Measurements from ENCODE around the gene UBE2M.

Gene UBE2M

DNA sequence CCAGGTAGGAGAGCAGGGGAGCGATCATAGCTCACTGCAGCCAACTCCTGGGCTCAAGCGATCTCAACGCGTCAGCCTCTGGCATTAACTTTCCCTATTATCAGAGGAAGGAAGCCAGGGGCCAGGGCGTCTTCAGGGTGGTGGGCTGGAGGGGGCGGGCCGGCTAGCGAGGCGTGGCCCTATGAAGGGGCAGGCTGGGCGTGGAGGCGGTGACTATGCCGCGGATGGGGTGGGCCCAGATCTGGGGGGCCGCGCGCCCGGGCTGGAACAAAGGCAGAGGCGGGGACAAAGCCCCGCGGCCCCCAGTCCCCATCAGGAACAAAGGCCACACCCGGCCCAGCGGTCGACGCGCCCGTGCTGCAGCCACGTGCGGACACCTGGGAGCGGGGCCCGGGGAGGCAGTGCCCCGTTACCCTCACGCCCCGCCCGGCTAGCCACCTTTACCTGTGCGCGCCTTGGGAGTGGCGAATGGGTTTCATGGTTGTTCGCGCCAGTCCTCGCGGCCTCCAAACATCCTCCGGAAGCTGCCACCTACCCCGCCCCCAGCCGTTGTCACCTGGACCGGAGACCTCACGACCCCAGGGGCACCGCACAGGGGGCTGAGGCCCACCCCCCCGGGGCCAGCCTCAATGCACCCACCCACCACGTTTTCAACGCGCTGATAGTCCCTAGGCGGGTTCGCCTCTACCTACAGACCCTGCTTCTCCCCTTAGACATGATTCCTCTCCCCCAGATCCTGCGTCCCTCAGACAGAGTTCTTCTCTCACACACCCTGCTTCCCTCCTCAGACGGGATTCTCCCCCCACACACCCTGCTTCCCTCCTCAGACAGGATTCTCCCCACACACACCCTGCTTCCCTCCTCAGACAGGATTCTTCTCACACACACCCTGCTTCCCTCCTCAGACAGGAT, 19.9 kb downstream of the UBE2M start:
- Histone ChIP-seq H3K36me3 (ENCODE audit: control insufficient read depth in 4 of 4, insufficient read depth in 4 of 4, low read length in 3 of 4) (no peaks in the 10 kb centered on the region), H3K4me1 (ENCODE audit: control extremely low read depth in 1 of 4, control insufficient read depth in 4 of 4, insufficient read depth in 4 of 4, low read length in 3 of 4) (peaks cover 0 to 20% (median 19%) of the 10 kb centered on the region in 4 experiments), H3K27me3 (replicated peaks in 2 of 5; ENCODE audit: control insufficient read depth in 4 of 5, insufficient read depth in 5 of 5, low read length in 4 of 5) (no peaks in the 10 kb centered on the region), H3K27ac (ENCODE audit: insufficient read depth in 1 of 2, low read depth in 1 of 2, low read length in 2 of 2, poor library complexity in 1 of 2, severe bottlenecking in 2 of 2) (peak overlapping the region in 1 of 2 experiments; percentile 75), H3K9me3 (ENCODE audit: control extremely low read depth in 1 of 5, control insufficient read depth in 4 of 5, insufficient read depth in 2 of 5, low read depth in 1 of 5, low read length in 4 of 5) (no peaks in the 10 kb centered on the region), H3K4me3 (ENCODE audit: control insufficient read depth in 1 of 7, extremely low read depth in 1 of 7, insufficient read depth in 4 of 7, low read depth in 2 of 7, low read length in 6 of 7) (peak overlapping the region; percentile 37 to 77 (median 61))
- CTCF ChIA-PET: interaction anchor here (0.7 to 1.4 kb wide), 4 partner anchors 16 to 42 kb away, joined by 3 read pairs; partner anchors contain the start of gene ZBTB45
- DNase-seq: peak; percentile 78 to 92 (median 88)
- WGBS (ENCODE audit: insufficient coverage): under 1% methylated on average over 39 of the region's 55 CpGs
- POLR2A ChIA-PET: interaction anchor here (0.7 to 1.9 kb wide), 3 partner anchors 15 to 18 kb away, joined by 3 to 6 read pairs (median 4); partner anchors contain the start of genes CHMP2A and ZBTB45

GRCh38 chr19:58536852-58537798, 21.3 kb downstream of the UBE2M start:
- 96% methylated on average over 6 of the region's 8 CpGs for WGBS (ENCODE audit: insufficient coverage)
- POLR2A ChIA-PET: interaction anchor here (0.7 to 1.9 kb wide), 3 partner anchors 17 to 35 kb away, joined by 3 to 6 read pairs (median 4); partner anchors contain the start of genes CHMP2A and ZBTB45
- CTCF ChIA-PET: interaction anchor here (0.7 to 5.4 kb wide), 5 partner anchors 14 to 43 kb away, joined by 3 to 41 read pairs (median 3); partner anchors contain the start of gene ZBTB45

GRCh38 chr19:58535857-58536256, 22.6 kb downstream of the UBE2M start:
- H3K27ac ChIP-seq (ENCODE audit: insufficient read depth in 1 of 2, low read depth in 1 of 2, low read length in 2 of 2, poor library complexity in 1 of 2, severe bottlenecking in 2 of 2): no peak overlapping the region
- ChIA-PET CTCF (interaction anchor here (1.0 to 5.4 kb wide), 2 partner anchors 15 to 42 kb away, joined by 3 to 41 read pairs; partner anchors contain the start of gene ZBTB45), POLR2A (no interaction called here)
- H3K36me3 ChIP-seq (ENCODE audit: control insufficient read depth in 4 of 4, insufficient read depth in 4 of 4, low read length in 3 of 4): no peaks in the 10 kb centered on the region
- WGBS (ENCODE audit: insufficient coverage): no CpG with 5 or more reads among the region's 3 CpGs
- no peak overlapping the region for H3K4me3 ChIP-seq (ENCODE audit: control insufficient read depth in 1 of 7, extremely low read depth in 1 of 7, insufficient read depth in 4 of 7, low read depth in 2 of 7, low read length in 6 of 7)
- DNase-seq: no peak
- peaks cover 0 to 19% (median 16%) of the 10 kb centered on the region in 4 experiments for H3K4me1 ChIP-seq (ENCODE audit: control extremely low read depth in 1 of 4, control insufficient read depth in 4 of 4, insufficient read depth in 4 of 4, low read length in 3 of 4)
- peaks cover 0 to 1% (median 0%) of the 10 kb centered on the region in 5 experiments for H3K27me3 ChIP-seq (replicated peaks in 2 of 5; ENCODE audit: control insufficient read depth in 4 of 5, insufficient read depth in 5 of 5, low read length in 4 of 5)
- H3K9me3 ChIP-seq (ENCODE audit: control extremely low read depth in 1 of 5, control insufficient read depth in 4 of 5, insufficient read depth in 2 of 5, low read depth in 1 of 5, low read length in 4 of 5): no peaks in the 10 kb centered on the region

More at GRCh38 chr19:58536852-58537798, 21.3 kb downstream of the UBE2M start:
- Histone ChIP-seq H3K4me1 (ENCODE audit: control extremely low read depth in 1 of 4, control insufficient read depth in 4 of 4, insufficient read depth in 4 of 4, low read length in 3 of 4) (peaks cover 0 to 19% (median 16%) of the 10 kb centered on the region in 4 experiments), H3K36me3 (ENCODE audit: control insufficient read depth in 4 of 4, insufficient read depth in 4 of 4, low read length in 3 of 4) (no peaks in the 10 kb centered on the region), H3K9me3 (ENCODE audit: control extremely low read depth in 1 of 5, control insufficient read depth in 4 of 5, insufficient read depth in 2 of 5, low read depth in 1 of 5, low read length in 4 of 5) (no peaks in the 10 kb centered on the region), H3K4me3 (ENCODE audit: control insufficient read depth in 1 of 7, extremely low read depth in 1 of 7, insufficient read depth in 4 of 7, low read depth in 2 of 7, low read length in 6 of 7) (peak overlapping the region in 1 of 7 experiments; percentile 77), H3K27ac (ENCODE audit: insufficient read depth in 1 of 2, low read depth in 1 of 2, low read length in 2 of 2, poor library complexity in 1 of 2, severe bottlenecking in 2 of 2) (no peak overlapping the region), H3K27me3 (replicated peaks in 2 of 5; ENCODE audit: control insufficient read depth in 4 of 5, insufficient read depth in 5 of 5, low read length in 4 of 5) (no peaks in the 10 kb centered on the region)
- DNase-seq: no peak

DNA sequence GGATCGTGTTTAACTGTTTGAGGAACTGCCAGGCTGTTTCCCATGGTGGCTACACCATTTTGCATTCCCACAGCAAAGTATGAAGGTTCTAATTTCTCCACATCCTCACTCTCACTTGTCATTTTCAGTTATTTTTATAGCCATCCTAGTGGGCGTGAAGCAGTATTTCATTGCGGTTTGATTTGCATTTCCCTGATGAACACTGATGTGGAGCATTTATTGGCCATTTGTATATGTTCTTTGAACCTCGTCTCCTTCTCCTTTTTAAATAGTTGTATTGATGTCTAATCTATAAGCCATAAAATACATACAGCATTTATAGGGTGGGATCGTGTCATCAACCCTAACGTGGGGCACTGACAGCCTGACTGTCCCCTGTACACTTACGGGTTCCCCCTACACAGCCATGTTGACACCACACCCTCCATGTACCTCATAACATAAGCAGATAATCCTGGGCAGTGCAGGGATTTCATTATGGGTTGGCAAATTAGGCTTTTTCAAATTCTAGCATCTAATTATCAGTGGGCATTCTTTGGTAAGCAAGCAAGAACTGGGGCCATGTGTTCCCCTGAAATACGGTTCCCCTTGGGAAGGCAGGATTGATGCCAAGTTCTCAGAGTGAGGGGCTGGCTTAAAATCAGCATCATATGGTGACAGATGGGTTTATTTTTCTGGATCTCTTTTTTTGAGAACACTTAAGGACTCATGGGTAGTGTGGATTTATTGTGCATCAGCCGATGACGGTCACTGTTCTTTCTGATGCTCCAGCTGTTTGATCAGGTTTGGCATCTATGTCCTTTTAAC, 27.2 kb downstream of the UBE2M start:
- H3K27ac ChIP-seq (ENCODE audit: insufficient read depth in 1 of 2, low read depth in 1 of 2, low read length in 2 of 2, poor library complexity in 1 of 2, severe bottlenecking in 2 of 2): no peak overlapping the region
- H3K36me3 ChIP-seq (ENCODE audit: control insufficient read depth in 4 of 4, insufficient read depth in 4 of 4, low read length in 3 of 4): no peaks in the 10 kb centered on the region
- POLR2A ChIA-PET: interaction anchor here (1.3 kb wide), 1 partner anchor 11 kb away, joined by 4 read pairs; the partner anchor contains the start of gene ZBTB45
- CTCF ChIA-PET: interaction anchor here (5.4 kb wide), 1 partner anchor 10 kb away, joined by 41 read pairs; the partner anchor contains the start of gene ZBTB45
- WGBS (ENCODE audit: insufficient coverage): 87% methylated on average over 3 of the region's 10 CpGs
- no peaks in the 10 kb centered on the region for H3K4me1 ChIP-seq (ENCODE audit: control extremely low read depth in 1 of 4, control insufficient read depth in 4 of 4, insufficient read depth in 4 of 4, low read length in 3 of 4)
- H3K4me3 ChIP-seq (ENCODE audit: control insufficient read depth in 1 of 7, extremely low read depth in 1 of 7, insufficient read depth in 4 of 7, low read depth in 2 of 7, low read length in 6 of 7): no peak overlapping the region
- peaks cover 0 to 2% (median 0%) of the 10 kb centered on the region in 5 experiments for H3K27me3 ChIP-seq (replicated peaks in 2 of 5; ENCODE audit: control insufficient read depth in 4 of 5, insufficient read depth in 5 of 5, low read length in 4 of 5)
- no peak for DNase-seq
- H3K9me3 ChIP-seq (ENCODE audit: control extremely low read depth in 1 of 5, control insufficient read depth in 4 of 5, insufficient read depth in 2 of 5, low read depth in 1 of 5, low read length in 4 of 5): no peaks in the 10 kb centered on the region

DNA sequence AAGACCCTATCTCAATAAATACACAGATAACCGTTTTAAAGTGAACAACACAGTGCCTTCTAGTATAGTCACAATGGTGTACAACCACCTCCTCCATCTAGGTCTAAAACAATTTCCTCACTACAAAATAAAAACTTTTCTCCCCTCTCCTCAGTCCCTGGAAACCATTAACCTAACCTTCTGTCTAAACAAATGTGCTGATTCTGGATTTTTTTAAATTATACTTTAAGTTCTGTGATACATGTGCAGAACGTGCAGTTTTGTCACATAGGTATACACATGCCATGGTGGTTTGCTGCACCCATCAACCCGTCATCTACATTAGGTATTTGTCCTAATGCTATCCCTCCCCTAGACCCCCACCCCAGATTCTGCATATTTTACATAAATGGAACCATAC, 29.0 kb downstream of the UBE2M start:
- DNase-seq: no peak
- WGBS (ENCODE audit: insufficient coverage): 93% methylated on average over 3 of the region's 3 CpGs
- H3K4me1 ChIP-seq (ENCODE audit: control extremely low read depth in 1 of 4, control insufficient read depth in 4 of 4, insufficient read depth in 4 of 4, low read length in 3 of 4): no peaks in the 10 kb centered on the region
- H3K36me3 ChIP-seq (ENCODE audit: control insufficient read depth in 4 of 4, insufficient read depth in 4 of 4, low read length in 3 of 4): no peaks in the 10 kb centered on the region
- no peaks in the 10 kb centered on the region for H3K9me3 ChIP-seq (ENCODE audit: control extremely low read depth in 1 of 5, control insufficient read depth in 4 of 5, insufficient read depth in 2 of 5, low read depth in 1 of 5, low read length in 4 of 5)
- CTCF ChIA-PET: interaction anchor here (1.3 kb wide), 1 partner anchor 9 kb away, joined by 4 read pairs; the partner anchor contains the start of gene ZBTB45
- no peak overlapping the region for H3K27ac ChIP-seq (ENCODE audit: insufficient read depth in 1 of 2, low read depth in 1 of 2, low read length in 2 of 2, poor library complexity in 1 of 2, severe bottlenecking in 2 of 2)
- H3K4me3 ChIP-seq (ENCODE audit: control insufficient read depth in 1 of 7, extremely low read depth in 1 of 7, insufficient read depth in 4 of 7, low read depth in 2 of 7, low read length in 6 of 7): no peak overlapping the region
- POLR2A ChIA-PET: no interaction called here
- H3K27me3 ChIP-seq (replicated peaks in 2 of 5; ENCODE audit: control insufficient read depth in 4 of 5, insufficient read depth in 5 of 5, low read length in 4 of 5): peaks cover 0 to 2% (median 0%) of the 10 kb centered on the region in 5 experiments

GRCh38 chr19:58522709-58523108, 35.7 kb downstream of the UBE2M start:
- Histone ChIP-seq H3K27ac (ENCODE audit: insufficient read depth in 1 of 2, low read depth in 1 of 2, low read length in 2 of 2, poor library complexity in 1 of 2, severe bottlenecking in 2 of 2) (no peak overlapping the region), H3K4me1 (ENCODE audit: control extremely low read depth in 1 of 4, control insufficient read depth in 4 of 4, insufficient read depth in 4 of 4, low read length in 3 of 4) (peaks cover 0 to 26% (median 23%) of the 10 kb centered on the region in 4 experiments), H3K4me3 (ENCODE audit: control insufficient read depth in 1 of 7, extremely low read depth in 1 of 7, insufficient read depth in 4 of 7, low read depth in 2 of 7, low read length in 6 of 7) (no peak overlapping the region), H3K36me3 (ENCODE audit: control insufficient read depth in 4 of 4, insufficient read depth in 4 of 4, low read length in 3 of 4) (peaks cover 0 to under 1% (median 0%) of the 10 kb centered on the region in 4 experiments), H3K9me3 (ENCODE audit: control extremely low read depth in 1 of 5, control insufficient read depth in 4 of 5, insufficient read depth in 2 of 5, low read depth in 1 of 5, low read length in 4 of 5) (no peaks in the 10 kb centered on the region), H3K27me3 (replicated peaks in 2 of 5; ENCODE audit: control insufficient read depth in 4 of 5, insufficient read depth in 5 of 5, low read length in 4 of 5) (no peaks in the 10 kb centered on the region)
- ChIA-PET CTCF (interaction anchor here (0.8 to 8.8 kb wide), 5 partner anchors 11 to 55 kb away, joined by 3 to 139 read pairs (median 41); partner anchors contain the start of genes CHMP2A and UBE2M), POLR2A (interaction anchor here (1.0 kb wide), 1 partner anchor 16 kb away, joined by 3 read pairs; no protein-coding TSS in a partner anchor)
- DNase-seq: no peak
- 100% methylated on average over 3 of the region's 3 CpGs for WGBS (ENCODE audit: insufficient coverage)

All from common myeloid progenitor, CD34-positive (primary cell).